Measurements from ENCODE around the gene MPDZ.

MPDZ gene, protein sequence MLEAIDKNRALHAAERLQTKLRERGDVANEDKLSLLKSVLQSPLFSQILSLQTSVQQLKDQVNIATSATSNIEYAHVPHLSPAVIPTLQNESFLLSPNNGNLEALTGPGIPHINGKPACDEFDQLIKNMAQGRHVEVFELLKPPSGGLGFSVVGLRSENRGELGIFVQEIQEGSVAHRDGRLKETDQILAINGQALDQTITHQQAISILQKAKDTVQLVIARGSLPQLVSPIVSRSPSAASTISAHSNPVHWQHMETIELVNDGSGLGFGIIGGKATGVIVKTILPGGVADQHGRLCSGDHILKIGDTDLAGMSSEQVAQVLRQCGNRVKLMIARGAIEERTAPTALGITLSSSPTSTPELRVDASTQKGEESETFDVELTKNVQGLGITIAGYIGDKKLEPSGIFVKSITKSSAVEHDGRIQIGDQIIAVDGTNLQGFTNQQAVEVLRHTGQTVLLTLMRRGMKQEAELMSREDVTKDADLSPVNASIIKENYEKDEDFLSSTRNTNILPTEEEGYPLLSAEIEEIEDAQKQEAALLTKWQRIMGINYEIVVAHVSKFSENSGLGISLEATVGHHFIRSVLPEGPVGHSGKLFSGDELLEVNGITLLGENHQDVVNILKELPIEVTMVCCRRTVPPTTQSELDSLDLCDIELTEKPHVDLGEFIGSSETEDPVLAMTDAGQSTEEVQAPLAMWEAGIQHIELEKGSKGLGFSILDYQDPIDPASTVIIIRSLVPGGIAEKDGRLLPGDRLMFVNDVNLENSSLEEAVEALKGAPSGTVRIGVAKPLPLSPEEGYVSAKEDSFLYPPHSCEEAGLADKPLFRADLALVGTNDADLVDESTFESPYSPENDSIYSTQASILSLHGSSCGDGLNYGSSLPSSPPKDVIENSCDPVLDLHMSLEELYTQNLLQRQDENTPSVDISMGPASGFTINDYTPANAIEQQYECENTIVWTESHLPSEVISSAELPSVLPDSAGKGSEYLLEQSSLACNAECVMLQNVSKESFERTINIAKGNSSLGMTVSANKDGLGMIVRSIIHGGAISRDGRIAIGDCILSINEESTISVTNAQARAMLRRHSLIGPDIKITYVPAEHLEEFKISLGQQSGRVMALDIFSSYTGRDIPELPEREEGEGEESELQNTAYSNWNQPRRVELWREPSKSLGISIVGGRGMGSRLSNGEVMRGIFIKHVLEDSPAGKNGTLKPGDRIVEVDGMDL (N-terminal part only)

DNA sequence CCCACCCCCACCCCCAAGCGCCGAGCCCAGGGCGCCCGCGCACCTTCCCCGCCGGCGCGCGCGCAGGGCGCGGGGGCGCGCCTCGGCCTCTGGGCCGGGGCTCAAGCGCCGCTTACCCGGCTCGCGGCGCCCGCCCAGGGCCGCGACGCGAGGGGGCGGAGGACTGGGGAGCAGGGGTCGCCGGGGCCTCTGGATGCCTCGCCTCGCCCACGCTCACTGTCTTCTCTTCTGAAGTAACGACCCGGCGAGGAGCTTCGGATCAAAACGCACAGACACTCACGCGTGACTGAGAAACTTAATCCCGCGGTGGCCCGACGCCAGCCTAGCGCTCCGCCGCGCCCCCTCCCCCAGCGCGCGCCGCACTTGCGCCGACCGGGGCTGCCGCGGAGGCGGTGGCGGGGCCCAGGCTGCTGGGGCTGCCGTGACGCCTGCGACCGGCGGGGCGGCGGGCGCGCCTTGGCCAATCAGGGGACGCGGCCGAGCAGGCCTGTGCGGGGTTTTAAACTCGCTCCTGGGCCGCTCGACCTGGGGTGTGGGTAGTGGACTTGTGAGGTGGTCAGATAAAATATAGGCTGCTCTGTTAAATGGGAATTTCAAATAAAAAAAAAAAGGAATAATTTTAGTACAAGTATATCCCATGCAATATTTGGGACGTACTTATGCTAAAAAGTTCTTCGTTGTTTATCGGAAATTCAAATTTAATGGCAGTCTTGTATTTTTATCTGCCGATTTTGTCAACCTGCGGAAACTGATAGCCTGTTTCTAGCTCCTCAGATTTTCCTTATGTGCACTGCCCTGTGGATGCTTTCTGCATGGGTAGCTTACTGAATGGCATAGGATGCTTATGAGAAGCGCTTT is at the start of gene MPDZ:
MPDZ (minus strand) TSS at position 409 of the 858 bp plus-strand sequence. CDS start 29,377 bp downstream, outside the sequence.
- peak; percentile 66 for DNase-seq (ENCODE audit: low spot score)

- DNase-seq (ENCODE audit: low spot score) = peak; percentile 43
Measured at GRCh38 chr9:13324988-13325387, 45.5 kb upstream of the MPDZ start.

DNA sequence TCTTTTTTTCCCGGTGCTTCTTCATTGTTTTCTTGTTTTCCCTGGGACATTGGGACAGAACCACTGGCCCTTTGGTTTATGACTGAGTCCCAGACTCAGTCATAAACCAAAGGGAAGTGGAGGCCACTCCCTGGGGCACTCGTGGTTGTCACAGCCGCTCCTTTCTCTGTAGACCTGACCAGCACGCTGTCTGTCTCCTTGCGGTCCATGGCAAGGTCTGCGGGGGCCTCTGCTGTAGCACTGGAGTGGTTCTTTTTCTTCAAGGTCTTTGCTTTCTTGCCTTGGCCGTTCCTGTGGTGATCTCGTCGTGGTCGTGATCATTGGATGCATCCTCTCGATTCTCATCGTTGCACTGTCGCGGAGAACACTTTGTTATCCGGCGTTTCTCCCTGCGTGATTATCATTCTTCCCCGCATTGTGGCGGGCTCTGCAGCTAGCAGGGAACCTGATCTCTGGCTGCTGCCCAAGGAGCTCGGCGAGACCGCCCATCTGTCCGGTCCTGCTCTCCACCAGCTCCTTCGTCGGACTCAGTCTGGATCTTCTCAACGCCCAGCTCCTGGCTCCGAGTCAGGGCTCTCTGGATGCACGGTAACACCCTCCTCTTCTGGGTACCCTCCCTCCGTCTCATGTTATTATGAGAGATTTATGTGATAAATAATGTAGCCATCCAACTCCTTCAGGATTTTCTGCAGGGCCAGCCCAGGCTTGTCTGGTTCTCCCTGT is 43.5 kb upstream of the MPDZ start:
- DNase-seq (ENCODE audit: low spot score) = peak; percentile 72

- no peak for DNase-seq (ENCODE audit: low spot score)
Measured at GRCh38 chr9:13318027-13318426, 38.5 kb upstream of the MPDZ start.

DNA sequence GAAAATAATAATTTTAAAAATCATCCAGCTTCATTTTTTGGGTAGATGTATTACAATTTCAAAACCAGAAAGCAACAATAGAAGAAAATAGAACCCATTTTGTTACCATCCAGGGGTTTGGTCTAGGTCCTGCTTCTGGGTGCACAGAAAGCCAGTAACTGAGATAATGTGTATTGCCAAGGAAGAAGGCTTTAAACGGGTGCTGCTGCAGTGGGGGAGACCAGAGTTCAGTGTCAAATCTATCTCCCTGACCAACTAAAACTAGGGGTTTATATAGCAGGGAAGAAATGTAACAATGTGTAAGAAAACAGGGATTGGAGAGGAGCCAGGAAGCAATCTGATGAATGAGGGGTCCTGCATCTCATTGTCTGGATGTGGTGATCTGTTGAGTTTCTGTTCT is 17.5 kb upstream of the MPDZ start:
- no peak for DNase-seq (ENCODE audit: low spot score)

GRCh38 chr9:13295556-13295955 is 16.1 kb upstream of the MPDZ start:
- DNase-seq (ENCODE audit: low spot score) = no peak

- no peak for DNase-seq (ENCODE audit: low spot score)
Measured at GRCh38 chr9:13292782-13293181, 13.3 kb upstream of the MPDZ start.

GRCh38 chr9:13292158-13292557 is 12.7 kb upstream of the MPDZ start:
- no peak for DNase-seq (ENCODE audit: low spot score)

DNA sequence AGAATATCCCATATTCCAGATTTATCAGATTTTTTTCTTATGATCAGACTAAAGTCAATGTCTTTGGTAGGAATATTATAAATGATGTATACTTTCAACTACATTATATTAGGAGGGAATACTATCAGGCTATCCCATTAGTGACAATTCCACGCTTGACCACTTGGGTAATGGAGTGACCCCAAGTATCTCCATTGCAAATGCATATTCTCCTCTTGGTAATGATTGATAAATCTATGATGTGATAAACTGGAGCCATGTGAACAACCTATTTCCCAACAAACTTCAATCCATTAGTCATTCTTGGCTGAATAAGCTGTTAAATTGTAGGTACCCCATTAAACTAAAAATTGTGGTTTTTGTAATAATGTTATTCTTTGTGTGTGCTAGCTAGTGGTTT is 12.2 kb upstream of the MPDZ start:
- no peak for DNase-seq (ENCODE audit: low spot score)

DNA sequence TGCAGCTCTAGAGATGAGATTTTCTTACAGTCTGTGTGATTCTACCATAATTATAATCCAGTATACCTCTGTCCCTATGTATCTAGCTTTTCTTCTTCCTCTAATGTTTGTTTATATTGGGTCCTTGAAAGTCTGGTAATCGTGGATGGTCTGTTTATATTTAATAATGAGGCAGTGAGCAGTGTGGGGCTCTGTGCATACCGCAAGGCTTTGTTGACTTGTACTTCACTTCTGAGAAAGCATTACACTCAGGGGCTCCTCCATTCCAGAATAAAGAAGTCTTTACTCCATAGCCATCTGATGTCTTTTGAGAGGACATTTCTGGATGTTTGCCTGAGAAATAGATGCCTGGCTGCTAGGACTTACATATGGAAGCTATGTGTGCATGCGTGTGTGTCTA is 4.5 kb upstream of the MPDZ start:
- DNase-seq (ENCODE audit: low spot score) = no peak

DNA sequence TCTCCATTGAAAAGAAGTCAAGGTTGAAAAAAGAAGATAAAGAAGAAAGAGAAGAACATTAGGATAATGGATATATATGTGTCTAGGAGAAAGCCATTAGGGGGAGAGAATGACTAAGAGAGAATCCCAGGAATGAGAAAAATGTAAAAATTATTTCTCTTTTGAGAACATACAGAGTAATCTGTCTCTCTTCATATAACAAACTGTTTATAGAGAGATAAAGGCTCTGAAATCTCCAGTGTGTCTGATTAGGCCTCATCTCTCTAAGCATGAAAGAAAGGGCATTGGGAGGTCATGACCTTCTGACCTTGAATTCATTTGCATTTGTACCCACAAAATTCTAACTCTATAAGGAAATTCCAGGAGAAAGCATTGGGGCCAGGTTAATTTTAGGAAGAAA is 3.5 kb upstream of the MPDZ start:
- DNase-seq (ENCODE audit: low spot score) = no peak

GRCh38 chr9:13281356-13282016 is 2.0 kb upstream of the MPDZ start:
- DNase-seq (ENCODE audit: low spot score) = no peak

DNA sequence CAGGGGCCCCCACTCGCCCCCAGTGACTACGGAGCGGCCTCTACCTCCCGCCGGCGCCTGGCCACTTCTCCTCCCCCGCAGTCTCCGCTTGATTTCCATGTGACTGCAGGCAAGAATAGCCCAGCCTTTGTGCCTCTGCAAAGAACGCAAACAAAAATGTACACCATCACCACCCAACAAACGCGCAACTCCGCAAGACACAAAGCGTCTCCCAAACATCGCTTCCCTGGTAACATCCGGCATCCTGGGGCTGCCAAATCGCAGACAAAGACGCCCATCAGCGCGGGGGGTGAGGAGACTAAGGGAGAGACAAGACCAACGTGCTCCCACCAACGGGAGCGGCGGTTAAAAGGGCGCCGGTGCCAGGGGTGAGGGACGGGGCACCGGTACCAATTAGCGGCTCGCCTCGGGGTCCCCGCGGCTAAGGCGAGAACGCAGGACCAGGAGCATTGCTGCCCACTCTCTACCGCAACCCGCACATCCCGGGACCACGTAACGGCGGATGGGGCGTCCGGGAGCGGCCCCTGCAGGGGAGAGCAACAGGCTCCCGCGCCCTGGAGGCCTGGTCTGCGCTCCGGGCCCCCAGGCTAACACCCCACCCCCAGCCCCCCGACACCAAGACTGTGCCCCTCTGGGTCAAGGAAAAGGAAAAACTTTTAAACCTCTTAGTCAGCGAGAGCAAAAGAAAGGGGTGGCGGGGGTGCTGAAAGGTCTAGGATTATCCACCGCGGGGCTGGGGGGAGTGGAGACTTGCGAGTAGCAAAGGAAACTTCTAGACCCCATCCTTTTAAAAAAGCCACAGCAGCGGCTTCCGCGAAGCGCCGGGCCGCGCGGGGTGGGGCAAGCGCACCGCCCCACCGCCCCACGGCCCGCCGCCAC is 885 bp downstream of the MPDZ start:
- peak; percentile 71 for DNase-seq (ENCODE audit: low spot score)

DNA sequence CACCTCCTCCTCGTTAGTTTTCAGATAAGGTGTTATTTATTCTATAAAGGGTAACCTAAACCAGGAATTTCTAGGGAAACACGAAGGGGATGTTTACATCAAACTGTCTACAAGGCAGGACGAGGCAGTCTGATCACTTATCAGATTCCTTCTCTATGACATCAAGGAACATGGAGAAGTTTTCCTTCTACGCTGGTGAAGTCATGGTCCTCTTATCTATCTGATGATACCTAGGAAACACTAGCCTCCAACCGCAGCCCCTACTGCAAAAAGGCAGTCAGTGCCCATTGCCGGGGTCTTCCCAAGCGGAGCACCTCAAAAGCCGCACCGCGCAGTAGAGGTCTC is 1.5 kb downstream of the MPDZ start:
- DNase-seq (ENCODE audit: low spot score) = no peak

GRCh38 chr9:13274886-13275641 is 4.4 kb downstream of the MPDZ start:
- DNase-seq (ENCODE audit: low spot score) = peak; percentile 34

GRCh38 chr9:13270734-13271133 is 8.8 kb downstream of the MPDZ start:
- DNase-seq (ENCODE audit: low spot score) = no peak

- DNase-seq (ENCODE audit: low spot score) = no peak
Measured at GRCh38 chr9:13269589-13270452, 9.7 kb downstream of the MPDZ start.

GRCh38 chr9:13268469-13268868 is 11.0 kb downstream of the MPDZ start:
- DNase-seq (ENCODE audit: low spot score) = no peak
